Calu3 (cell line): ENCODE measurements around the gene THAP4. TPM values are rescaled to one million over a fixed set of nuclear protein-coding genes. Genes with fewer than 3 reads are reported as not detected.

Source experiments
- BruUV-seq: library from RNA; stranded (reverse); fragments of 400-500 nt; replicated peaks from 2 replicates; lab custom pipeline; 2021; lab: Mats Ljungman, UMichigan
- CTCF ChIA-PET: fragments of 300-600 bp; sonication (Branson Sonifier 250); formaldehyde crosslinking; loops from one replicate; lab custom pipeline; 2022; ENCODE audit warnings: antibody characterized with exemption; lab: Charles Lee
- DNase-seq: peaks from one replicate; pipeline ENCODE4 v3.0.0; 2022
- H3K27ac Mint-ChIP-seq: one replicate; pipeline ENCODE4 v1.8.0; 2022; ENCODE audit warnings: mixed read lengths; ENCODE audit not compliant: unreplicated experiment
- H3K27me3 Mint-ChIP-seq: one replicate; pipeline ENCODE4 v1.8.0; 2022; ENCODE audit warnings: mixed read lengths; ENCODE audit not compliant: unreplicated experiment
- H3K36me3 Mint-ChIP-seq: one replicate; pipeline ENCODE4 v1.8.0; 2022; ENCODE audit warnings: mild to moderate bottlenecking, moderate library complexity, mixed read lengths; ENCODE audit not compliant: insufficient read depth, unreplicated experiment
- H3K4me1 Mint-ChIP-seq: one replicate; pipeline ENCODE4 v1.8.0; 2022; ENCODE audit warnings: mild to moderate bottlenecking, low read depth, mixed read lengths; ENCODE audit not compliant: unreplicated experiment
- H3K4me3 Mint-ChIP-seq: one replicate; pipeline ENCODE4 v1.8.0; 2022; ENCODE audit warnings: mild to moderate bottlenecking, low read depth, moderate library complexity, mixed read lengths; ENCODE audit not compliant: unreplicated experiment
- H3K9me3 Mint-ChIP-seq: one replicate; pipeline ENCODE4 v1.8.0; 2022; ENCODE audit warnings: low read depth, mixed read lengths; ENCODE audit not compliant: unreplicated experiment
- CTCF ChIP-seq: fragments of 200-600 bp; IDR thresholded peaks from one replicate; pipeline ENCODE4 v1.8.0; 2022; ENCODE audit warnings: antibody characterized with exemption; ENCODE audit not compliant: unreplicated experiment
- intact Hi-C: fragments of 100-400 bp; cut with micrococcal nuclease; formaldehyde crosslinking; loops from one replicate; pipeline ENCODE4 v1.10.0; 2022; ENCODE audit not compliant: unreplicated experiment
- total RNA-seq: library from RNA; stranded (reverse); gene quantifications from 2 replicates; pipeline ENCODE4 v1.2.3, GENCODE V29; 2022

Gene THAP4
- total RNA-seq, 1 experiment from 2014 or later: 57.5 TPM

- H3K4me3 Mint-ChIP-seq: no peak overlapping the region
- no TSS peak for BruUV-seq
- no peaks in the 10 kb centered on the region for H3K4me1 Mint-ChIP-seq
- H3K27ac Mint-ChIP-seq: no peak overlapping the region
- TF ChIP-seq CTCF: no peak
- H3K9me3 Mint-ChIP-seq: no peaks in the 10 kb centered on the region
- CTCF ChIA-PET: no interaction called here
- H3K36me3 Mint-ChIP-seq: peaks cover 30% of the 10 kb centered on the region
- intact Hi-C loops: no loop called here
- DNase-seq: no peak
- H3K27me3 Mint-ChIP-seq: no peaks in the 10 kb centered on the region
Measured at GRCh38 chr2:241648453-241648852, 11.5 kb upstream of the THAP4 start.

- CTCF ChIA-PET: no interaction called here
- Mint-ChIP-seq H3K36me3 (peaks cover 27% of the 10 kb centered on the region), H3K4me1 (peaks cover 13% of the 10 kb centered on the region), H3K4me3 (no peak overlapping the region), H3K9me3 (no peaks in the 10 kb centered on the region), H3K27ac (no peak overlapping the region), H3K27me3 (no peaks in the 10 kb centered on the region)
- no TSS peak for BruUV-seq
- TF ChIP-seq CTCF: no peak
- intact Hi-C loops: no loop called here
- DNase-seq: no peak
Measured at GRCh38 chr2:241645915-241646645, 9.1 kb upstream of the THAP4 start.

- Mint-ChIP-seq H3K4me1 (peaks cover 21% of the 10 kb centered on the region), H3K36me3 (peaks cover 33% of the 10 kb centered on the region), H3K27ac (no peak overlapping the region), H3K9me3 (no peaks in the 10 kb centered on the region), H3K4me3 (no peak overlapping the region), H3K27me3 (no peaks in the 10 kb centered on the region)
- TF ChIP-seq CTCF: no peak
- BruUV-seq: no TSS peak
- no peak for DNase-seq
- intact Hi-C loops: no loop called here
- CTCF ChIA-PET: no interaction called here
Measured at GRCh38 chr2:241645056-241645914, 8.3 kb upstream of the THAP4 start.

GRCh38 chr2:241641631-241642030 lies 4.7 kb upstream of the THAP4 start:
- H3K4me3 Mint-ChIP-seq: no peak overlapping the region
- no TSS peak for BruUV-seq
- CTCF ChIA-PET: interaction anchor here (0.7 kb wide), 1 partner anchor 11 kb away, joined by 3 read pairs; no protein-coding TSS in a partner anchor

More at GRCh38 chr2:241641631-241642030, 4.7 kb upstream of the THAP4 start:
- Mint-ChIP-seq H3K36me3 (peaks cover 49% of the 10 kb centered on the region), H3K27ac (no peak overlapping the region), H3K9me3 (no peaks in the 10 kb centered on the region), H3K27me3 (no peaks in the 10 kb centered on the region), H3K4me1 (peaks cover 33% of the 10 kb centered on the region)
- no peak for TF ChIP-seq CTCF
- intact Hi-C loops: no loop called here
- no peak for DNase-seq
